Islet precursor cell (in vitro differentiated cells): ENCODE measurements around the gene DPT.

ENCODE experiments used
- DNase-seq: peaks from one replicate; pipeline ENCODE4 v3.0.0-alpha.2; 2018

The DPT gene

GRCh38 chr1:168697356-168698126 is 31.5 kb downstream of the DPT start:
- no peak for DNase-seq

DNA sequence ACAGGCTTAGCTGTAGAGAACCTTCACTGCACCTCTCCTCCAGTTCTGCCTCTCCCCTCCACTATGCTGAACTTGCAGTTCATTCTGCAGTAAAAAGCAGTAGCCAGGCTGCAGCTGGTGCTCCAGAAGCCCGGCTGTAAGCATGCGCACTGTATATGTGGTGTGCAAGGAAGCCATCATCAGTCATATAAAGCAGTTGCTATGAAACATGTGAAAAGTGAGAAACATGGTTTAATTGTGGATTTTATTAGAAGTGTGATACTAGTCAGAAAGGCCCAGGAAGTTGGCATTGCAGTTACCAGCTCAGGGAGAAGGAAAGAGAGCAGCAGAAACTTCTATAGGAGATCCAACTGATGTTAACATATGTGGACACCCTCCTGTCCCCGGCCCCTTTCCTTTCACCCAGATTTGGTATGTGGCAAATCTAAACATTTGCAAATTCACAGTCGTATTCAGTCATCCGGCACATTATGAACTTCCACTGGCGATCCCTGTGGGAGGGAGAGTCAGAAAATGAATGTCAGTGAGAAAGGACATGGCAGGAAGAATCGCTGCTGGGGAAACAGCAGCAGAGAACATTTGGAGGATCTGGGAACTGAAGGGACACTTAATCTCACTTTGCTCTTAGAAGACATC is 32.8 kb downstream of the DPT start:
- no peak for DNase-seq

DNA sequence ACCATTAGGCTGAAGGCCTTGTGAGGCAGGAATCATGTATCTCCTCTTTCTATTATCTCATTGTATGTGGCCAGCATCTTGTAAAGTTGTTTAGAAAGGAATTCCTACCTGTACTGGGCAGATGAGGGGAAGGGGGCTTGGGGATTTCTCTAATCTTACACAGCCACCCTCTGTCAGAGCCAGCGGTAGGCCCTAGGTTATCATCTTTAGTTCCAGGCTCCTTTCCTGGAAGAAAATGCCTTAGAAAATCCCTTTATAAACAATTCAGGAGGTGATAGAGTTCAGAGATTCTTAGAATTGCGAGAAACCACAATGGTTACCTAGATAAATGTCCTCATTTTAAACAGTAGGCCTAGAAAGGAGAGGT is 35.2 kb downstream of the DPT start:
- no peak for DNase-seq

GRCh38 chr1:168693197-168693871 is 35.7 kb downstream of the DPT start:
- DNase-seq, result no peak

- no peak for DNase-seq
Observed at GRCh38 chr1:168692472-168692871, 36.5 kb downstream of the DPT start.

DNA sequence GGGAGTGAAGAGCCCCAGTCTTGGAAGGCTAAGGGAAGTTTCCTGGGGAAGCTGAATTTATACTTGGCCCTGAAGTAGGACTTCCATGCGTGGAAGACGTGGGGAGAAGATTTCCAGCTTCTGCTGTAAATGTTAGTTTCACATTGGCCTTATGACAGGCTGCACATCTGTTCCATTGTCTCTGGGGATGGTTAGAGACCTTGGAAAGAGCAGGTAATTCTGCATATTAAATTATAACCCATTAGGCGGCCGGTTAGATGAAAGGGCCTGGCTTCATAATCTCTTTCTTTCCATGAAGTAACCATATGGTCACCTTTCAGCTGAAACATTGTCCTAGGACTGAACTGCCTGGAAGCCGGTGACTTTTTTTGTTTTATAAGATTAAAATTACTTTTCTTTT is 37.5 kb downstream of the DPT start:
- no peak for DNase-seq

- peak; percentile 96 for DNase-seq
Observed at GRCh38 chr1:168689726-168690602, 39.0 kb downstream of the DPT start.

DNA sequence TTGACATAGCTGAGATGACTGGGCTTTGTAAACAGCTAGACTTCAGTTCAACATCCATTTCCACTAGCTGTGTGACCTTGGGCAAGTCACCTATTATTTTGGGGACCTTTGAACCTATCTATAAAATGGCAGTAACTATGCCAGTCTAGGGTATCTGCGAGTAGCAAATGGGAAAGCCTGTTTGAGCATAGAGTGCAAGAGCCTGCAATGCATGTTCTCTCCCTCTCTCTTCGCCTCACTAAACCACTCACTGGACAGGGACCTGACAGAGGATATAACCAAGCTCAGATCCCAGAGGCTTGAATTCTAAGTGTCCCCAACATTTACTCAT is 39.7 kb downstream of the DPT start:
- DNase-seq, result no peak

DNA sequence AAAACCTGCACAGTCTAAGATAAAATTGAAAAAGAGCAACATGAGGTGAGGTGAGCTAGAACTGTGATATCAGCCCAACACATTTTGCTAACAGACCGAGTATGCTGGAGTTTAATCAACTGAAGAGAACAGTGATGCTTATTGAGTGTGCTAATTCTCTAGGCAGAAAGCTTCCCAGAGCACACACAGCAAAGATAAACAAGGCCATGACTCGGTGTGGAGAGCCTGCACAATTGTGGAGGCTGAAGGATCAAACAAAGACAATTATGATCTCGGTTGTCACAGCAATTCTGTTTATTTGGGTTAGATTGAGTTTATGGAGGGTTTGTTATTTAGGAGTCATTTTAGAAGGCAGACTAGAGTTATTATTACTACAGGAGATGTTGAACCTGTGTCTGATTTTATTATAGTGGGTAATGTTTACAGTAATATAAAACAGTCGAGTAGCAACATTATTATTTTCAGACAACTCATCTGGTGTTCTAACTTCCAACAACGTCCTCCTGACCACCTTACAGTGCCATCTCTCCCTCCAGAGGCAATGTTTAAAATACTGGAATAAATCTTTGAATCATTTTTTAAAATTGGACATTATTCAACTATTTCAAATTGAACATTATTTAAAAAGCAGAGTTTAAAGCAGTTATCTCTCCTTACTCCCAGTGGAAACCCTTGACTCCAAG is 40.2 kb downstream of the DPT start:
- DNase-seq, result no peak

DNA sequence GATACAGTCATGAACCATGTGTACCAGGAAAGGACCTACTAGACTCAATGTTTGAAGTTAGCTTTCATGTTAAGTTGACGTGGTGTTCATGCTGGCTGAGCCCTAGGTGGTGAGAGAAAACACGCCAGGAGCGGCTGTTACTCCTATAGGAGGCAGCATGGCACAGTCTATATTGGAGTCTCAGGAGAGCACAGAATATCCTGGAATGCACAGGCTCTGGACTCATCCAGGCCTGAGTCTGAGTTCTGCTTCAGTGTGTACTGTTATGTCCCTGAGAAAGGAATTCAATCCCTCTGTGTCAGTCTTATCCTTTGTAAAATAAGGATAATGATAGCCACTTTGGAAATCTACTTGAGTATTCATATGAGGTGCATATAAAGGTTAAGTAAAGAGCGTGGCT is 41.2 kb downstream of the DPT start:
- peak; percentile 77 for DNase-seq

GRCh38 chr1:168686666-168687065 is 42.3 kb downstream of the DPT start:
- DNase-seq, result no peak

GRCh38 chr1:168683871-168684270 is 45.1 kb downstream of the DPT start:
- DNase-seq, result no peak

- DNase-seq, result no peak
Observed at GRCh38 chr1:168676861-168677260, 52.1 kb downstream of the DPT start.

DNA sequence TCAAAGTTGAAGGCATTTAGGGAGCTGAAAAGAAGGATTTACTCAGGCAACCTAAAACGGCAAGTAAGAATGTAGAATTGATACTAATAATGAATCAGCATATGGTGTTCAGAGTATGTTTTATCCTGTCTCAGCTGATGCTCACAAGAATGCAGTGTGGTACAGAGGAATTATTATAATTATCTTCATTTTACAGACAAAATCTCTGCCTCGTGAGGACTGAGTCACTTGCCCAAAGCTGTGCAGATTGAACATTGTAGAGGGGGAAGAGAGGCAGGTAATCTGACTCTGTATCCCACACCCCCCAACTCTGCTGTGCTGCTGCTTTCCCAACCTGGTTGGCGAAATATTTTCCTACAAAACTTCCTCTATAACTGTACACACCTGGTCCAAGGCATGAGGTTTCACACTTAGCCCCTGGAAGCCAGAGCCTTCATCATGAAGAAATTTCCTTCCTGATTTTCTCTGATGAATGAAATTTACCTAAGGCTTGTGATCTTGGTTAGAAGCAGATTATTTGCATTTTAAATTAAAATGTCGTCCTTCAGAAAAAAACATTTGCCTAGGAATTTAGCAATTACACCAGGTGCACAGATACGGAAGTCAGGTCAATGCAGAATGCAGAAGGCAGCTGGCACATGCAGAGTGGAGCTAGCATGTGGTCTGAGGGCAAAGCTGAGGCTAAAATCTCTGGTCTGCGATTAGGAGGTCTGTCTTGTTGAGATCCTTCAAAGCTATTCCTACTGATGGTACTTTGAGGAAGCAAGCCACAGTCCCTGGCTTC is 52.8 kb downstream of the DPT start:
- no peak for DNase-seq

GRCh38 chr1:168673974-168674683 is 54.9 kb downstream of the DPT start:
- DNase-seq, result no peak

DNA sequence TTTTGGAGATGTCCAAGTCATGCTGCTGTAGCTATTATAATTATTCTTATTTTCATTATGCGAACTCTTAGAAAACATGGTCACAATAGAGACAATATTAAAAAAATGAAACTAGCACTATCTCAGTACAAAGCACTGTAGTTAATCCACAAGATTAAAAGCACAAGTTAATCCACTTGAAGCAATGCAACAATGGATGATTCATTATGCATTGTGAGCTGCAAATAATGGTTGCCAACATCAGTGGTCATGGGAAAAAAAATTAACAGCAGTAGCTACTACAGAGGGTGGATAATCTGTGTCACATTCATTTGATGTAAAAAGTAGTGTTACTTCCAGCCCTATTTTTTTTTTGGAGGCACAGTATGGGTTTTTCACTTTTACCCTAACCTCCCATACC is 56.7 kb downstream of the DPT start:
- no peak for DNase-seq

DNA sequence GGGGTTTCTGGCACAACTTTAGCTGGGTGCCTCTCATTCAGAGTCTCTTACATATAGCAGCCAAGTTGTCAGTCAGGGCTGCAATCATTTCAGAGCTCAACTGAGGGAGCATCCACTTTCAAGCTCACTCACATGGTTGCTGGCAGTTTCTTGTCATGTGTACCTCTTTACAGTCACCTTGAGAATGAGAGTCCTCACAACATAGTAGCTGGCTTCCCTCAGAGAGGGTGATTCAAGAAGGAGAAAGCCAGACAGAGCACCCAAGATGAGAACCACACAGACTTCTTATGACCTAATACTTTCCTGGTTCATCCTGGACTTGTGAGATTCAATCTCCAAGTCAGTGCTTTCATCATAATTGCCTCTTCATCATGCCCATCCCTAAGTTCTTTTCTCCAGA is 57.2 kb downstream of the DPT start:
- no peak for DNase-seq

GRCh38 chr1:168665975-168666374 is 63.0 kb downstream of the DPT start:
- DNase-seq, result no peak

GRCh38 chr1:168664069-168664834 is 64.8 kb downstream of the DPT start:
- DNase-seq, result no peak

DNA sequence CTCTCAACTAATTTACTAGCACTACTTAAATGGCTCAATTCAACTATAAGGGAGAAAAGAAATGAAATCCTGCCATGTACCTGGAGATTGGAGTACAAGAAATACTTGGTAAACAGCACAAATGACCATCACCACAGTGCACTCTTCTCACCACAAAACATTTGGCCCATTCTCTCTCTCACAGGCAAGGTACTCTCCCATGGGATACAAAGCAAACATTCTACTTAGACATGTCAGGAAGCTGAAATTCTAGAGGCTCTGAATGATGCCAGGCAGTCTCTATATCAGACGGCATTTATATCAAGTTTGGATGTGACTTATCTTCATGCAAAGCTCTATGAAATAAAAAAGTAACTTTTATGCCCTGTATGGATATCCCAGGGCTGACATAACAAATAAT is 72.5 kb downstream of the DPT start:
- no peak for DNase-seq
